ACC112 (cell line): ENCODE data around the gene PRUNE1.

Experiments
- H2AFZ ChIP-seq: fragments of 200-600 bp; sonication (generic); one replicate; pipeline ENCODE4 v1.6.0; 2017; ENCODE audit warnings: antibody characterized with exemption, low read length; ENCODE audit not compliant: unreplicated experiment
- H3K27ac ChIP-seq: fragments of 200-600 bp; sonication (generic); 2 replicates; pipeline ENCODE4 v1.5.1; 2014; ENCODE audit warnings: low read depth, mild to moderate bottlenecking, antibody characterized with exemption, low read length, moderate library complexity
- H3K27me3 ChIP-seq: fragments of 200-600 bp; sonication (generic); 2 replicates; pipeline ENCODE4 v1.6.1; 2014; ENCODE audit warnings: mild to moderate bottlenecking, antibody characterized with exemption, low read length, moderate library complexity, mixed read lengths; ENCODE audit not compliant: insufficient read depth
- H3K36me3 ChIP-seq: fragments of 200-600 bp; sonication (generic); 2 replicates; pipeline ENCODE4 v1.6.1; 2016; ENCODE audit warnings: mild to moderate bottlenecking, antibody characterized with exemption, low read length, moderate library complexity, mixed read lengths; ENCODE audit not compliant: insufficient read depth
- H3K4me1 ChIP-seq: fragments of 200-600 bp; sonication (generic); one replicate; pipeline ENCODE4 v1.6.1; 2016; ENCODE audit warnings: low read length, mixed read lengths; ENCODE audit not compliant: insufficient read depth, unreplicated experiment, control insufficient read depth
- H3K4me3 ChIP-seq: fragments of 200-600 bp; sonication (generic); 2 replicates; pipeline ENCODE4 v1.5.1; 2014; ENCODE audit warnings: mild to moderate bottlenecking, low read depth, low read length
- H3K79me2 ChIP-seq: fragments of 200-600 bp; sonication (generic); one replicate; pipeline ENCODE4 v1.6.0; 2016; ENCODE audit warnings: low read length; ENCODE audit not compliant: control insufficient read depth, unreplicated experiment, insufficient read depth

Gene PRUNE1

GRCh38 chr1:151061704-151062103 lies 53.5 kb downstream of the PRUNE1 start:
- Histone ChIP-seq H3K4me1 (peaks cover 18% of the 10 kb centered on the region), H3K79me2 (peaks cover 93% of the 10 kb centered on the region), H3K27me3 (no peaks in the 10 kb centered on the region), H3K4me3 (peak overlapping the region; percentile 83), H3K36me3 (no peaks in the 10 kb centered on the region), H2AFZ (peak overlapping the region; percentile 29), H3K27ac (peak overlapping the region; percentile 99)

GRCh38 chr1:151062741-151063371 lies 54.6 kb downstream of the PRUNE1 start:
- Histone ChIP-seq H3K36me3 (no peaks in the 10 kb centered on the region), H3K79me2 (peaks cover 90% of the 10 kb centered on the region), H3K4me3 (peak overlapping the region; percentile 68), H3K27ac (peak overlapping the region; percentile 99), H3K27me3 (no peaks in the 10 kb centered on the region), H3K4me1 (peaks cover 15% of the 10 kb centered on the region), H2AFZ (peak overlapping the region; percentile 53)

- Histone ChIP-seq H3K4me1 (peaks cover 25% of the 10 kb centered on the region), H3K36me3 (peaks cover 3% of the 10 kb centered on the region; the same call in 1 of the 2 replicates), H3K27me3 (no peaks in the 10 kb centered on the region), H2AFZ (no peak overlapping the region), H3K4me3 (no peak overlapping the region), H3K79me2 (peaks cover 77% of the 10 kb centered on the region), H3K27ac (no peak overlapping the region)
These were observed 56.9 kb downstream of the PRUNE1 start for GRCh38 chr1:151065089-151065645.

DNA sequence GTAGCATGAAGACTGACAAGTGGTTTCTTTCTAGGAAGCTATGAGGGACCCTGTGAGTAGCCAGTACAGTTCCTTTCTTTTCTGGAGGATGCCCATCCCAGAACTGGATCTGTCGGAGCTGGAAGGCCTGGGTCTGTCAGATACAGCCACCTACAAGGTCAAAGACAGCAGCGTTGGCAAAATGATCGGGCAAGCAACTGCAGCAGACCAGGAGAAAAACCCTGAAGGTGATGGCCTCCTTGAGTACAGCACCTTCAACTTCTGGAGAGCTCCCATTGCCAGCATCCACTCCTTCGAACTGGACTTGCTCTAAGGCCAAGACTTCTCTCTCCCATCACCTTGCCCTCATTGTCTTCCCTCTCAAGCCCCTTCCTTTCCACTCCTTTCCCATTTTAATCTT lies 58.9 kb downstream of the PRUNE1 start:
- H3K36me3 ChIP-seq = peaks cover 3% of the 10 kb centered on the region; the same call in 1 of the 2 replicates
- no peaks in the 10 kb centered on the region for H3K27me3 ChIP-seq
- no peak overlapping the region for H3K4me3 ChIP-seq
- H2AFZ ChIP-seq = no peak overlapping the region
- H3K4me1 ChIP-seq = peaks cover 24% of the 10 kb centered on the region
- peaks cover 64% of the 10 kb centered on the region for H3K79me2 ChIP-seq
- H3K27ac ChIP-seq = peak overlapping the region; percentile 97; the same call in 1 of the 2 replicates

- H3K27me3 ChIP-seq = no peaks in the 10 kb centered on the region
- peak overlapping the region; percentile 97 for H3K27ac ChIP-seq
- H3K36me3 ChIP-seq = peaks cover 3% of the 10 kb centered on the region; the same call in 1 of the 2 replicates
- H3K4me1 ChIP-seq = peaks cover 24% of the 10 kb centered on the region
- H3K4me3 ChIP-seq = no peak overlapping the region
- peaks cover 52% of the 10 kb centered on the region for H3K79me2 ChIP-seq
- no peak overlapping the region for H2AFZ ChIP-seq
These were observed 60.8 kb downstream of the PRUNE1 start for GRCh38 chr1:151069103-151069486.

DNA sequence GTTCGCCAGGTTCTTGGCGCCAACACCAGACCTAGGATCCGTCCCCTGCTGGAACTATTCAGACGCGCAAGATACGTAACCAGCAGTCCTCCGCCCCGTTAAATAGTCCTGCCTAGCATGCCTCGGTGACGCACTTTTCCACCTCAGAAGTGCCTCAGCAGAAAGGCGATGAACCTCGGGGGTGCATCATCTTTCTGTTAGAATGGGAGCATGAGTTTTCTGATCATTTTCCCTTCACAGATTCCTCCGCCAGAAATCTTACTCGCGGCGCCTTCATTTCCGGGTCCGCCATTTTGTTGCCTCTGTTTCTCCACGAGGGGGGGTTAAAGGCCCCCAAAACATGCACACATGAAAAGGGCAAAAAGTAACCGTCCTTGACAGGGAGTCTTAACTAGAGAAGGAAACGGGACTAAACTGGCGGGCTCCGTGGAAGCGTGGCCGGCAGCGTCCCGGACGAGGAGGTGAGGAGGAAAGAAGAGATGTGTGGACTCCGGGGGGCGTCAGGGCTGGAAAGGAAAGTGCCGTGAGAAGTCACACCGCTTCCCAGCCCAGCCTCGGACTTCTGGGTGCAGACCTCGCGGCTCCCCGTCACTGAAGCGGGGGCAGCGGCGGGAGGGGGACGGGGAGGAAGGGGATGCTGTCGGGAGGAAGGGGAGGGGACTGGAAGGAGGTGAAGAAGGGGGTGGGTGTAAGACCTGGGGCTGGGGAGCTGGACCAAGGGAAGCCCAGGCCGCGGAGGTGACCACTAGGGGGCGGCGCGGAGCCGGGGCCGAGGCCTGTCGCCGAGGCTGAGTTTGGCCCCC lies 62.4 kb downstream of the PRUNE1 start, which contains the start of gene GABPB2:
Gene GABPB2 (plus strand): TSS at position 288 of the 803 bp plus-strand sequence. CDS start 17,429 bp downstream, outside the sequence.
- H3K4me3 ChIP-seq = peak within 1 kb of the TSS; percentile 87
- H3K27me3 ChIP-seq = no peaks in the 10 kb centered on the region
- peaks cover 36% of the 10 kb centered on the region for H3K79me2 ChIP-seq
- peak within 1 kb of the TSS; percentile 48 for H2AFZ ChIP-seq
- peak within 1 kb of the TSS; percentile 97 for H3K27ac ChIP-seq
- H3K4me1 ChIP-seq = peaks cover 24% of the 10 kb centered on the region
- H3K36me3 ChIP-seq = peaks cover 3% of the 10 kb centered on the region; the same call in 1 of the 2 replicates

- Histone ChIP-seq H3K36me3 (peaks cover 3% of the 10 kb centered on the region; the same call in 1 of the 2 replicates), H3K27me3 (no peaks in the 10 kb centered on the region), H3K27ac (peak overlapping the region; percentile 97; the same call in 1 of the 2 replicates), H3K4me3 (peak overlapping the region; percentile 87; the same call in 1 of the 2 replicates), H2AFZ (no peak overlapping the region), H3K4me1 (peaks cover 24% of the 10 kb centered on the region), H3K79me2 (peaks cover 25% of the 10 kb centered on the region)
These were observed 64.0 kb downstream of the PRUNE1 start for GRCh38 chr1:151072224-151072623.
